Dedifferentiated amniotic fluid mesenchymal stem cell (primary cell): ENCODE measurements around the gene KCNH1.
"Not testable (repeated sequence)": the region's sequence is repeated elsewhere in the genome, so short reads cannot be mapped to it uniquely, and the experiment has no call there.

Experiments used
- DNase-seq: peaks from one replicate; pipeline ENCODE4 v3.0.0-alpha.2; 2016; ENCODE audit errors: extremely low spot score

Gene KCNH1

GRCh38 chr1:211009944-211010343 is 124.0 kb downstream of the KCNH1 start:
- no peak for DNase-seq

- DNase-seq, result no peak
These were observed 126.1 kb downstream of the KCNH1 start for GRCh38 chr1:211007830-211008229.

GRCh38 chr1:210995931-210996330 is 138.0 kb downstream of the KCNH1 start:
- not testable (repeated sequence) for DNase-seq

- no peak for DNase-seq
These were observed 141.1 kb downstream of the KCNH1 start for GRCh38 chr1:210992837-210993236.

GRCh38 chr1:210989905-210990304 is 144.0 kb downstream of the KCNH1 start:
- no peak for DNase-seq

- DNase-seq, result no peak
These were observed 152.5 kb downstream of the KCNH1 start for GRCh38 chr1:210981490-210981889.

GRCh38 chr1:210980082-210980481 is 153.9 kb downstream of the KCNH1 start:
- no peak for DNase-seq

- no peak for DNase-seq
These were observed 155.0 kb downstream of the KCNH1 start for GRCh38 chr1:210978974-210979354.

- no peak for DNase-seq
These were observed 155.5 kb downstream of the KCNH1 start for GRCh38 chr1:210978316-210978973.

GRCh38 chr1:210951279-210951678 is 182.7 kb downstream of the KCNH1 start:
- DNase-seq, result no peak

- DNase-seq, result not testable (repeated sequence)
These were observed 183.9 kb downstream of the KCNH1 start for GRCh38 chr1:210949940-210950546.

- DNase-seq, result no peak
These were observed 184.5 kb downstream of the KCNH1 start for GRCh38 chr1:210949489-210949888.

- DNase-seq, result no peak
These were observed 184.9 kb downstream of the KCNH1 start for GRCh38 chr1:210949039-210949438.

GRCh38 chr1:210944252-210944651 is 189.7 kb downstream of the KCNH1 start:
- peak; percentile 10 for DNase-seq

GRCh38 chr1:210942513-210942912 is 191.4 kb downstream of the KCNH1 start:
- no peak for DNase-seq

GRCh38 chr1:210940081-210940617 is 193.8 kb downstream of the KCNH1 start:
- no peak for DNase-seq

GRCh38 chr1:210938416-210938925 is 195.5 kb downstream of the KCNH1 start:
- no peak for DNase-seq

- DNase-seq, result no peak
These were observed 196.1 kb downstream of the KCNH1 start for GRCh38 chr1:210937846-210938245.

- no peak for DNase-seq
These were observed 198.0 kb downstream of the KCNH1 start for GRCh38 chr1:210935905-210936304.

GRCh38 chr1:210932104-210932503 is 201.8 kb downstream of the KCNH1 start:
- DNase-seq, result no peak

- no peak for DNase-seq
These were observed 211.3 kb downstream of the KCNH1 start for GRCh38 chr1:210922666-210923065.

GRCh38 chr1:210920716-210921694 is 212.9 kb downstream of the KCNH1 start:
- DNase-seq, result no peak
